GM19193 (cell line): ENCODE results near the gene CCDC149.

ENCODE experiments used
- POLR2A ChIP-seq: IDR thresholded peaks from 4 replicates; pipeline ENCODE4 v1.6.1; 2011; ENCODE audit not compliant: insufficient read depth, insufficient read length; ENCODE audit errors: extremely low read depth

Gene CCDC149

GRCh38 chr4:24867766-24868296 is 45.0 kb downstream of the CCDC149 start:
- TF ChIP-seq POLR2A = no peak

GRCh38 chr4:24867251-24867650 is 45.6 kb downstream of the CCDC149 start:
- no peak for TF ChIP-seq POLR2A

GRCh38 chr4:24865401-24865800 is 47.4 kb downstream of the CCDC149 start:
- TF ChIP-seq POLR2A = no peak

GRCh38 chr4:24863799-24864198 is 49.0 kb downstream of the CCDC149 start:
- no peak for TF ChIP-seq POLR2A

- TF ChIP-seq POLR2A = no peak
Observed at GRCh38 chr4:24862073-24862751, 50.6 kb downstream of the CCDC149 start.

- TF ChIP-seq POLR2A = no peak
Observed at GRCh38 chr4:24858550-24858949, 54.3 kb downstream of the CCDC149 start.

- no peak for TF ChIP-seq POLR2A
Observed at GRCh38 chr4:24858026-24858425, 54.8 kb downstream of the CCDC149 start.

- no peak for TF ChIP-seq POLR2A
Observed at GRCh38 chr4:24856586-24856985, 56.3 kb downstream of the CCDC149 start.

GRCh38 chr4:24855741-24856140 is 57.1 kb downstream of the CCDC149 start:
- TF ChIP-seq POLR2A = no peak

- TF ChIP-seq POLR2A = no peak
Observed at GRCh38 chr4:24853142-24853541, 59.7 kb downstream of the CCDC149 start.

GRCh38 chr4:24850674-24851073 is 62.2 kb downstream of the CCDC149 start:
- no peak for TF ChIP-seq POLR2A

- TF ChIP-seq POLR2A = no peak
Observed at GRCh38 chr4:24849756-24850155, 63.1 kb downstream of the CCDC149 start.

GRCh38 chr4:24849351-24849750 is 63.5 kb downstream of the CCDC149 start:
- no peak for TF ChIP-seq POLR2A

- TF ChIP-seq POLR2A = no peak
Observed at GRCh38 chr4:24846716-24847115, 66.1 kb downstream of the CCDC149 start.

- no peak for TF ChIP-seq POLR2A
Observed at GRCh38 chr4:24845902-24846301, 66.9 kb downstream of the CCDC149 start.

- TF ChIP-seq POLR2A = no peak
Observed at GRCh38 chr4:24845132-24845531, 67.7 kb downstream of the CCDC149 start.

GRCh38 chr4:24843096-24843495 is 69.7 kb downstream of the CCDC149 start:
- TF ChIP-seq POLR2A = no peak
